Stimulated activated naive CD8-positive, alpha-beta T cell treated with anti-CD3 and anti-CD28 coated beads, Interleukin-15, amount 100 ng/mL, for 72 hours (primary cell): ENCODE data around the gene IL1RAPL2.
"Not testable (repeated sequence)": the region's sequence is repeated elsewhere in the genome, so short reads cannot be mapped to it uniquely, and the experiment has no call there.

Source experiments
- ATAC-seq: fragments of 150-1000 bp; cut with Tn5 transposase; 2 replicates; pipeline ENCODE4 v1.10.0; 2021; ENCODE audit warnings: mild to moderate bottlenecking, moderate library complexity
- DNase-seq, 2 donors: peaks; one replicate each; pipeline ENCODE4 v3.0.0; 2021 to 2022
- H3K27ac Mint-ChIP-seq, 2 donors: one replicate each; pipeline ENCODE4 v1.8.0; 2022; ENCODE audit warnings: mild to moderate bottlenecking in 2 of 2, mixed read lengths in 2 of 2, moderate library complexity in 2 of 2
- H3K27me3 Mint-ChIP-seq: one replicate; pipeline ENCODE4 v1.8.0; 2022; ENCODE audit warnings: mixed read lengths
- H3K4me1 Mint-ChIP-seq: one replicate; pipeline ENCODE4 v1.8.0; 2022; ENCODE audit warnings: mild to moderate bottlenecking, mixed read lengths
- H3K4me3 Mint-ChIP-seq, 2 donors: one replicate each; pipeline ENCODE4 v1.8.0; 2022; ENCODE audit warnings: mild to moderate bottlenecking in 2 of 2, mixed read lengths in 2 of 2, moderate library complexity in 1 of 2
- H3K9me3 Mint-ChIP-seq, 2 donors: one replicate each; pipeline ENCODE4 v1.8.0; 2022; ENCODE audit warnings: mixed read lengths in 2 of 2

Gene IL1RAPL2

GRCh38 chrX:104877504-104877903 lies 311.5 kb downstream of the IL1RAPL2 start:
- no peak for DNase-seq
- H3K27me3 Mint-ChIP-seq: no peaks in the 10 kb centered on the region
- no peaks in the 10 kb centered on the region for H3K4me1 Mint-ChIP-seq
- H3K9me3 Mint-ChIP-seq: no peaks in the 10 kb centered on the region
- no peak overlapping the region for H3K4me3 Mint-ChIP-seq
- H3K27ac Mint-ChIP-seq: no peak overlapping the region
- ATAC-seq: no peak

GRCh38 chrX:104902070-104902469 lies 336.1 kb downstream of the IL1RAPL2 start:
- Mint-ChIP-seq H3K4me1 (no peaks in the 10 kb centered on the region), H3K27me3 (no peaks in the 10 kb centered on the region), H3K27ac (peak overlapping the region in 1 of 2 donors; percentile 86), H3K4me3 (no peak overlapping the region), H3K9me3 (no peaks in the 10 kb centered on the region)
- no peak for DNase-seq
- peak; percentile 35 for ATAC-seq

- ATAC-seq, H3K4me1 Mint-ChIP-seq, H3K27me3 Mint-ChIP-seq, H3K9me3 Mint-ChIP-seq: not testable (repeated sequence)
- peak overlapping the region in 1 of 2 donors; percentile 92 for H3K27ac Mint-ChIP-seq
- peak; percentile 20 to 24 for DNase-seq
- peak overlapping the region; percentile 75 to 84 for H3K4me3 Mint-ChIP-seq
These were observed 343.7 kb downstream of the IL1RAPL2 start for GRCh38 chrX:104909694-104910093.

- Mint-ChIP-seq H3K27ac (no peak overlapping the region), H3K9me3 (no peaks in the 10 kb centered on the region), H3K4me3 (no peak overlapping the region), H3K27me3 (no peaks in the 10 kb centered on the region), H3K4me1 (peaks cover 6% of the 10 kb centered on the region)
- ATAC-seq: no peak
- DNase-seq: no peak
These were observed 347.3 kb downstream of the IL1RAPL2 start for GRCh38 chrX:104913348-104913747.

DNA sequence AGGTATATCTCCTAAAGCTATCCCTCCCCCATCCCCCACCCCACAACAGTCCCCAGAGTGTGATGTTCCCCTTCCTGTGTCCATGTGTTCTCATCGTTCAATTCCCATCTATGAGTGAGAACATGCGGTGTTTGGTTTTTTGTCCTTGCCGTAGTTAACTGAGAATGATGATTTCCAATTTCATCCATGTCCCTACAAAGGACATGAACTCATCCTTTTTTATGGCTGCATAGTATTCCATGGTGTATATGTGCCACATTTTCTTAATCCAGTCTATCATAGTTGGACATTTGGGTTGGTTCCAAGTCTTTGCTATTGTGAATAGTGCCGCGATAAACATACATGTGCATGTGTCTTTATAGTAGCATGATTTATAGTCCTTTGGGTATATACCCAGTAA lies 348.7 kb downstream of the IL1RAPL2 start:
- ATAC-seq, H3K27ac Mint-ChIP-seq, DNase-seq, H3K9me3 Mint-ChIP-seq, H3K4me1 Mint-ChIP-seq, H3K27me3 Mint-ChIP-seq, H3K4me3 Mint-ChIP-seq: not testable (repeated sequence)

DNA sequence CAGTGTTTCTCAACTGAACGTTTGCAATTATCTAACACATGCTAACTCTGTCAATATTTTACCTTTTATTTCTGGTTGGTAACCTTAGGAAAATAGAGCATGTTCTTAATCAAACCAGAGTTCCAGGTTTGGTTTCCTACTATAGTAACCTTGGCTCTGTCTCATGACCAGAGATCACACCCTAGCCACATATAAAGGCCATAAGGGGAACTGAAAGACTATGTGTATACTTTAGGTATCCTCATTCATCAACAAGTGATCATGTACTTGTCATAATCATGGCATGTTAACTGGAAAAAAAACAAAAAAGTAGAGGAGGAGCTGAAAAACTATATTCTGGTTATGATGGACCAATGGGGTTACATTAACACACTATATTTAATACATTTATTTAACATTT lies 352.1 kb downstream of the IL1RAPL2 start:
- Mint-ChIP-seq H3K27ac (no peak overlapping the region), H3K9me3 (no peaks in the 10 kb centered on the region), H3K4me3 (no peak overlapping the region), H3K4me1 (no peaks in the 10 kb centered on the region), H3K27me3 (no peaks in the 10 kb centered on the region)
- ATAC-seq (no peak), DNase-seq (no peak)

DNA sequence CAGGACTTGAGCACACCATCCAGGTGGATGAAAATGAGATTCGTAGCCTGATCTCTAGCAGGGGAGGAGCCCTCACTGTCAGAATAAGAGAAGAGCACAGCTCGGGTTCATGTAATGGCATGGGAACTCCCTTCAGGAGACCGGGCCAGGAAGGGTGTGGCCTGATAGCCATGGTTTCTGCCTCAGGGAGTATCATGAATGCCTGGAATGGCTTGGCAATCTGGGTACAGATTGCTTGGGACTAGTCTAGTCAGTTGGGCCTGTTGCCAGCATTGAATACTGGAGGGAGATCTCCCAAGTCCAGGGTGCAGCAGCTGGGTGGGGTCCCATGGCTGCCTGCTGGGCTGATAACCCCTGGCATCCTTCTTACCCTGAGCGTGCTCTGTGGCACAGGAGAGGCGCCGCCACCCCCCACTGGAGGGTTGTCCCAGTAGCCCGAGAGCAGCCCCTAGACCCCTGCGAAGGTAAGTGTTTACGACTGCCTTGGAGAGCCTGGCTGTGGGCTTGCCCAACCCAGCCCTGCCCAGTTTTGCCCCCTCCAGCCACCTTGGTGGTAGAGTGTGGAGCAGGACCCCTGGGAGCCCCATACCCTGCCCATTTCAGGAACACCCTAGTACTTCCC lies 355.7 kb downstream of the IL1RAPL2 start:
- no peaks in the 10 kb centered on the region for H3K27me3 Mint-ChIP-seq
- DNase-seq (no peak), ATAC-seq (no peak)
- no peaks in the 10 kb centered on the region for H3K9me3 Mint-ChIP-seq
- no peak overlapping the region for H3K27ac Mint-ChIP-seq
- no peaks in the 10 kb centered on the region for H3K4me1 Mint-ChIP-seq
- no peak overlapping the region for H3K4me3 Mint-ChIP-seq

GRCh38 chrX:104922206-104922621 lies 356.2 kb downstream of the IL1RAPL2 start:
- no peaks in the 10 kb centered on the region for H3K9me3 Mint-ChIP-seq
- H3K27ac Mint-ChIP-seq: no peak overlapping the region
- H3K4me1 Mint-ChIP-seq: no peaks in the 10 kb centered on the region
- DNase-seq: peak; percentile 53 to 69
- no peak overlapping the region for H3K4me3 Mint-ChIP-seq
- peak; percentile 92 for ATAC-seq
- no peaks in the 10 kb centered on the region for H3K27me3 Mint-ChIP-seq

DNA sequence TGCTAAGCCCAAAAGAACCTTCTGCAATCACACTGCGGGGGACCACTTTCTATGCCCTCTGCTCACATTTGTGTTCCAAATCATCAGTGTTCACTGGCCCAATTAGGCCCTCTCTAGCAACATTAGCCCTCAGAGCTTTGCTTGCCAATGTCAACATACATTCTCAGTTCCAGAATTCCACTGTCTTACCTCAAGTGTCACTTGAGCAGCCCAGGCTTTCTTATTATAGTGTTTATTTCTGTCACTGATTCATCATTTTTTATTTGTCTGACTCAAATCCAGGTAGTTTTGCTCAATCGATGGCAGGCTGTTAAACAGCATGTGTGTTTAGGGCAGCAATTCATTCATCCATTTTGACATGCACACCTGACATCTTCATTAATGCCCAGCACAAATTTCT lies 363.3 kb downstream of the IL1RAPL2 start:
- ATAC-seq: no peak
- H3K4me3 Mint-ChIP-seq: no peak overlapping the region

DNA sequence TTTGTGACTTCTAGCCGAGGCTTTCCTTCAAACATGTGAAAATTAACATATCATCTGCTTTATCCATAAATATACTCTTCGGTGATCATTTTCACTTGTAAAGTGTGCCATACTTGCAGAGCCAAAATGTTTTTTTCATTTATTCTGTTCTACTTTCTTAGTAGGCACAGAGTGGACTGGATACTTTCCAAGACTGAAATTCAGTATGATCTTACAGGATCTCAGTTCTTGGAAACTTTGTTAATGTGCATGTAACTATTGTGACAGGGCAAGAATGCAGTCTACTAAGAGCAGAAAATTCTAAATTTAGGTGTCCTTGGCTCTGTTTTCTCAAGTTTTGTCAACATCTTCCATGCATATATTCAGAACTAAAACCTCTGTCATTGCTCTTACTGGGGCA lies 369.6 kb downstream of the IL1RAPL2 start:
- no peak for DNase-seq
- Mint-ChIP-seq H3K4me1 (no peaks in the 10 kb centered on the region), H3K27ac (no peak overlapping the region), H3K27me3 (no peaks in the 10 kb centered on the region), H3K4me3 (no peak overlapping the region), H3K9me3 (no peaks in the 10 kb centered on the region)
- no peak for ATAC-seq

More for the DNA sequence above, 363.3 kb downstream of the IL1RAPL2 start:
- no peak for DNase-seq
- no peak overlapping the region for H3K27ac Mint-ChIP-seq
- H3K9me3 Mint-ChIP-seq: no peaks in the 10 kb centered on the region
- no peaks in the 10 kb centered on the region for H3K4me1 Mint-ChIP-seq
- no peaks in the 10 kb centered on the region for H3K27me3 Mint-ChIP-seq

DNA sequence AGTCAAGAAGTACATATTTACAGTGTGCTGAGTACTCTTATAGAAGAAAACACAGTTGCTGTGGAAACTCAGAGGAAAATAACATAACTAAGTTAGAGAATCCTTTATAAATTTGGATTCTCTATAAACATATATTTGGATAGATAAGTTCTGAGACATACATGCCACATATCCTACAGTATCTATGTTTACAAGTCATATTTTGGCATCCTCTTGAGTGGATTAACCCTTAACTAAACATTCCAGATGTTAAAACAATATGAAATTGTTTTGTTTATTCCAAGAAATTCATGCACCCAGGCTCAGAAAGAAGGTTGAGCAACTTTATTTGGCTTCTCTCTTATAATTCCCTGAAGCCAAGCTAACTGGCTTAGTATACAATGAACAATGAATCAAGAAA lies 387.3 kb downstream of the IL1RAPL2 start:
- no peaks in the 10 kb centered on the region for H3K9me3 Mint-ChIP-seq
- no peak overlapping the region for H3K27ac Mint-ChIP-seq
- ATAC-seq (no peak), DNase-seq (no peak)
- H3K4me1 Mint-ChIP-seq: no peaks in the 10 kb centered on the region
- H3K27me3 Mint-ChIP-seq: no peaks in the 10 kb centered on the region
- H3K4me3 Mint-ChIP-seq: no peak overlapping the region

GRCh38 chrX:104961926-104962325 lies 395.9 kb downstream of the IL1RAPL2 start:
- H3K9me3 Mint-ChIP-seq: no peaks in the 10 kb centered on the region
- no peak overlapping the region for H3K27ac Mint-ChIP-seq
- H3K27me3 Mint-ChIP-seq: no peaks in the 10 kb centered on the region
- ATAC-seq (no peak), DNase-seq (no peak)
- no peak overlapping the region for H3K4me3 Mint-ChIP-seq
- H3K4me1 Mint-ChIP-seq: no peaks in the 10 kb centered on the region

- ATAC-seq (no peak), DNase-seq (no peak)
- Mint-ChIP-seq H3K27ac (no peak overlapping the region), H3K27me3 (no peaks in the 10 kb centered on the region), H3K4me3 (no peak overlapping the region), H3K4me1 (no peaks in the 10 kb centered on the region), H3K9me3 (no peaks in the 10 kb centered on the region)
These were observed 402.2 kb downstream of the IL1RAPL2 start for GRCh38 chrX:104968241-104968640.

DNA sequence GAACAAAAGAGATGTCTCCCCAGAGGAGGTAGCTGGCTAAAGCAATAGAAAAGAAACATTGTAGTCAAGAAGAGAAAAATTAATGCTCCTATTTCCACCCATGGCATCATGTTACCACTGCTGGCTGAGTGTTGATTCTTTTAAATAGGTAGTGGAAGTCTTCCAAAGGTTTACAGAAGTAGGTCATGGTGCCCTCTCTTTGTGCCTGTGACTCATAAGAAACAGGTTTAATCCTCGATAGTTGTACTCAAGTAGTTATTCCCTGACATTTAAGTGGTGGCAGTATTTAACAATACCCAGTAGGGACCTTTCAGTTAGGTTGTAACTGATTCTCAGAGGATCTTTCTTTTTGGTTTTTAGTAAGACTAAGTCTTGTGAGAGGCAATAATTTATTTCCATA lies 406.7 kb downstream of the IL1RAPL2 start:
- DNase-seq: no peak
- ATAC-seq: no peak
- Mint-ChIP-seq H3K4me3 (no peak overlapping the region), H3K27me3 (no peaks in the 10 kb centered on the region), H3K27ac (no peak overlapping the region), H3K4me1 (no peaks in the 10 kb centered on the region), H3K9me3 (no peaks in the 10 kb centered on the region)

DNA sequence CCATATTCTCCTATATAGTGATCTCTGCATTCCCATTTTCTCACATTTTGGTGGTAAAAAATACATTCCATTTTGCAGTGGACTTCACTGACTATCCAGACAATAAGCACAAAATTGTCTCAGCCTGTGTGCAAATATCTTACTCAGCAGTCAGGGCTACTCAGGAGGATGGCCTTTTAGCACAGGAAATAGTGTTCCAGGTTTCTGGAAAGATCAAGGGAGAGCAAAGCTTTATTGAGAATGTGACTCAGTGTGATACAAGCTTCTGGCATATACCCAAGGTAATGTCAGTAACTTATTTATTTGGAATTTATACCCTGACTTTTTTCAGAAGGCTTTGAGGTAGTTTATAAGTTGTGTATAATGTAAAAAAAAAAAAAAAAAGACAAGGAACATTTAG lies 421.1 kb downstream of the IL1RAPL2 start:
- H3K4me1 Mint-ChIP-seq: no peaks in the 10 kb centered on the region
- no peak for ATAC-seq
- H3K4me3 Mint-ChIP-seq: no peak overlapping the region
- no peaks in the 10 kb centered on the region for H3K27me3 Mint-ChIP-seq
- no peak overlapping the region for H3K27ac Mint-ChIP-seq
- DNase-seq: no peak
- H3K9me3 Mint-ChIP-seq: no peaks in the 10 kb centered on the region

- DNase-seq: no peak
- H3K27ac Mint-ChIP-seq: no peak overlapping the region
- H3K4me1 Mint-ChIP-seq: no peaks in the 10 kb centered on the region
- no peak overlapping the region for H3K4me3 Mint-ChIP-seq
- no peak for ATAC-seq
- no peaks in the 10 kb centered on the region for H3K9me3 Mint-ChIP-seq
- no peaks in the 10 kb centered on the region for H3K27me3 Mint-ChIP-seq
These were observed 422.0 kb downstream of the IL1RAPL2 start for GRCh38 chrX:104988038-104988437.

- H3K4me1 Mint-ChIP-seq: no peaks in the 10 kb centered on the region
- H3K4me3 Mint-ChIP-seq: no peak overlapping the region
- ATAC-seq (no peak), DNase-seq (no peak)
- H3K27ac Mint-ChIP-seq: no peak overlapping the region
- no peaks in the 10 kb centered on the region for H3K27me3 Mint-ChIP-seq
- H3K9me3 Mint-ChIP-seq: no peaks in the 10 kb centered on the region
These were observed 429.5 kb downstream of the IL1RAPL2 start for GRCh38 chrX:104995546-104995945.
